HG02870 (cell line): ENCODE measurements around the gene MAP3K3.

Experiments used
- ATAC-seq: cut with Tn5 transposase; IDR thresholded peaks from one replicate; pipeline ENCODE4 v1.9.1; 2021; ENCODE audit warnings: mild to moderate bottlenecking, moderate library complexity; ENCODE audit not compliant: unreplicated experiment

The MAP3K3 gene

GRCh38 chr17:63621684-63622573 is at the start of gene MAP3K3:
MAP3K3 (plus strand) TSS chr17:63622417; CDS start chr17:63622760, 343 bp downstream.
- peak; percentile 88 for ATAC-seq

GRCh38 chr17:63573634-63574033 is 48.6 kb upstream of the MAP3K3 start:
- ATAC-seq, result no peak

- ATAC-seq, result no peak
Measured at GRCh38 chr17:63578027-63578768, 44.0 kb upstream of the MAP3K3 start.

- no peak for ATAC-seq
Measured at GRCh38 chr17:63578769-63579111, 43.5 kb upstream of the MAP3K3 start.

- no peak for ATAC-seq
Measured at GRCh38 chr17:63579633-63580032, 42.6 kb upstream of the MAP3K3 start.

- ATAC-seq, result no peak
Measured at GRCh38 chr17:63587770-63588169, 34.4 kb upstream of the MAP3K3 start.

GRCh38 chr17:63588797-63589196 is 33.4 kb upstream of the MAP3K3 start:
- ATAC-seq, result no peak

GRCh38 chr17:63589646-63590045 is 32.6 kb upstream of the MAP3K3 start:
- ATAC-seq, result no peak

- ATAC-seq, result no peak
Measured at GRCh38 chr17:63592797-63593196, 29.4 kb upstream of the MAP3K3 start.

GRCh38 chr17:63595132-63595531 is 27.1 kb upstream of the MAP3K3 start:
- no peak for ATAC-seq

GRCh38 chr17:63596856-63597586 is 25.2 kb upstream of the MAP3K3 start:
- no peak for ATAC-seq

- ATAC-seq, result no peak
Measured at GRCh38 chr17:63598281-63598680, 23.9 kb upstream of the MAP3K3 start.

GRCh38 chr17:63600569-63601438 is 21.4 kb upstream of the MAP3K3 start, which contains the start of gene TACO1:
TACO1 (plus strand) TSS chr17:63600895; CDS start chr17:63601084, 189 bp downstream.
- peak; percentile 85 for ATAC-seq

GRCh38 chr17:63601439-63602371 is 20.5 kb upstream of the MAP3K3 start:
- no peak for ATAC-seq

- no peak for ATAC-seq
Measured at GRCh38 chr17:63609816-63610573, 12.2 kb upstream of the MAP3K3 start.

- ATAC-seq, result no peak
Measured at GRCh38 chr17:63610854-63611253, 11.4 kb upstream of the MAP3K3 start.

GRCh38 chr17:63611354-63611753 is 10.9 kb upstream of the MAP3K3 start:
- ATAC-seq, result no peak

- ATAC-seq, result no peak
Measured at GRCh38 chr17:63613663-63614062, 8.6 kb upstream of the MAP3K3 start.
